IMR-90 (cell line): ENCODE data around the gene CERS1. TPM values are rescaled to one million over a fixed set of nuclear protein-coding genes. Genes with fewer than 3 reads are reported as not detected.

Experiments used
- ATAC-seq: fragments of 200-7000 bp; cut with Tn5 transposase; 2 replicates; pipeline ENCODE4 v1.9.1; 2020; ENCODE audit warnings: low read depth, mild to moderate bottlenecking, moderate library complexity
- BruUV-seq: library from RNA; stranded (reverse); fragments of 400-500 nt; replicated peaks from 2 replicates; lab custom pipeline; 2021; lab: Mats Ljungman, UMichigan
- CTCF ChIA-PET: fragments of 300-600 bp; formaldehyde crosslinking; extraction: SDS; loops from one replicate; lab custom pipeline; 2021; ENCODE audit warnings: antibody characterized with exemption; lab: Yijun Ruan, JAX
- POLR2A ChIA-PET: fragments of 300-600 bp; sonication (Branson Sonifier 250); formaldehyde crosslinking; loops from one replicate; lab custom pipeline; 2022; ENCODE audit warnings: antibody characterized with exemption; ENCODE audit not compliant: unreplicated experiment; lab: Charles Lee
- DNase-seq: peaks from one replicate; pipeline ENCODE4 v3.0.0; 2013
- H2AFZ ChIP-seq: replicated peaks from 2 replicates; pipeline ENCODE3; 2013; ENCODE audit warnings: low read length, mild to moderate bottlenecking; ENCODE audit not compliant: poor library complexity
- H2AK5ac ChIP-seq: 2 replicates; pipeline ENCODE4 v1.6.1; 2013; ENCODE audit warnings: low read depth, low read length, inconsistent platforms
- H2AK9ac ChIP-seq: replicated peaks from 2 replicates; pipeline ENCODE3; 2013; ENCODE audit warnings: mild to moderate bottlenecking, low read depth, low read length, moderate library complexity; ENCODE audit not compliant: poor library complexity
- H2BK120ac ChIP-seq: 2 replicates; pipeline ENCODE4 v1.6.1; 2013; ENCODE audit warnings: low read depth, low read length, inconsistent platforms
- H2BK15ac ChIP-seq: 3 replicates; pipeline ENCODE4 v1.6.1; 2013; ENCODE audit warnings: low read depth, low read length, inconsistent platforms
- H2BK20ac ChIP-seq: 2 replicates; pipeline ENCODE4 v1.6.1; 2013; ENCODE audit warnings: low read depth, mild to moderate bottlenecking, inconsistent platforms, low read length, moderate library complexity
- H2BK5ac ChIP-seq: 2 replicates; pipeline ENCODE4 v1.6.1; 2013; ENCODE audit warnings: mild to moderate bottlenecking, low read depth, low read length, inconsistent platforms; ENCODE audit not compliant: poor library complexity, severe bottlenecking
- H3K14ac ChIP-seq: replicated peaks from 2 replicates; pipeline ENCODE4 v1.6.1; 2013; ENCODE audit warnings: low read depth, low read length, inconsistent platforms
- H3K18ac ChIP-seq: 2 replicates; pipeline ENCODE4 v1.6.1; 2013; ENCODE audit warnings: low read depth, low read length, control low read depth
- H3K23ac ChIP-seq: 2 replicates; pipeline ENCODE4 v1.6.1; 2013; ENCODE audit warnings: low read depth, low read length, inconsistent platforms
- H3K27ac ChIP-seq: 2 replicates; pipeline ENCODE4 v1.5.1; 2013; ENCODE audit warnings: mild to moderate bottlenecking, control low read depth, low read length; ENCODE audit not compliant: insufficient read depth
- H3K27me3 ChIP-seq: 2 replicates; pipeline ENCODE4 v1.6.1; 2013; ENCODE audit warnings: low read length; ENCODE audit not compliant: control insufficient read depth, insufficient read depth
- H3K36me3 ChIP-seq: 2 replicates; pipeline ENCODE4 v1.6.1; 2013; ENCODE audit warnings: low read length, mixed read lengths; ENCODE audit not compliant: control insufficient read depth, insufficient read depth
- H3K4ac ChIP-seq: 2 replicates; pipeline ENCODE4 v1.6.1; 2013; ENCODE audit warnings: low read depth, low read length, inconsistent platforms
- H3K4me1 ChIP-seq: 2 replicates; pipeline ENCODE4 v1.6.1; 2013; ENCODE audit warnings: low read length, mixed read lengths; ENCODE audit not compliant: control insufficient read depth, insufficient read depth
- H3K4me2 ChIP-seq: 2 replicates; pipeline ENCODE4 v1.6.1; 2013; ENCODE audit warnings: low read depth, mild to moderate bottlenecking, control low read depth, low read length, moderate library complexity
- H3K4me3 ChIP-seq: 2 replicates; pipeline ENCODE4 v1.5.1; 2013; ENCODE audit warnings: low read depth, mild to moderate bottlenecking, control low read depth, low read length, moderate library complexity; ENCODE audit not compliant: insufficient read depth
- H3K56ac ChIP-seq: 2 replicates; pipeline ENCODE4 v1.6.1; 2013; ENCODE audit warnings: low read length, inconsistent platforms; ENCODE audit not compliant: insufficient read depth; ENCODE audit errors: extremely low read depth
- H3K79me1 ChIP-seq, 2 experiments: 2 replicates each; pipeline ENCODE4 v1.6.1; 2013; ENCODE audit warnings: low read length in 2 of 2, inconsistent platforms in 1 of 2, low read depth in 1 of 2
- H3K9ac ChIP-seq: 2 replicates; pipeline ENCODE4 v1.6.1; 2013; ENCODE audit warnings: low read depth, low read length, control low read depth
- H3K9me1 ChIP-seq: 2 replicates; pipeline ENCODE4 v1.6.1; 2013; ENCODE audit warnings: low read length, inconsistent platforms; ENCODE audit not compliant: insufficient read depth
- H3K9me3 ChIP-seq: 2 replicates; pipeline ENCODE4 v1.6.1; 2013; ENCODE audit warnings: low read length; ENCODE audit not compliant: control insufficient read depth, insufficient read depth
- H4K20me1 ChIP-seq: 2 replicates; pipeline ENCODE4 v1.6.1; 2013; ENCODE audit warnings: low read length, inconsistent platforms; ENCODE audit not compliant: insufficient read depth
- H4K5ac ChIP-seq: 2 replicates; pipeline ENCODE4 v1.6.1; 2013; ENCODE audit warnings: mild to moderate bottlenecking, low read depth, low read length, control low read depth
- H4K8ac ChIP-seq, 2 experiments: 2 replicates each; pipeline ENCODE4 v1.6.1; 2013; ENCODE audit warnings: low read depth in 2 of 2, low read length in 2 of 2, control low read depth in 1 of 2, inconsistent platforms in 1 of 2
- H4K91ac ChIP-seq: 2 replicates; pipeline ENCODE4 v1.6.1; 2013; ENCODE audit warnings: low read depth, low read length, inconsistent platforms; ENCODE audit not compliant: insufficient read depth
- CEBPB ChIP-seq: IDR thresholded peaks from 2 replicates; pipeline ENCODE4 v1.6.1; 2012; ENCODE audit warnings: low read depth, low read length, improper control_type of control experiment
- CHD1 ChIP-seq: IDR thresholded peaks from 2 replicates; pipeline ENCODE4 v1.6.1; 2012; ENCODE audit warnings: low read depth, low read length, improper control_type of control experiment
- CTCF ChIP-seq: conservative IDR thresholded peaks from 2 replicates; pipeline ENCODE4 v1.5.1; 2012; ENCODE audit warnings: mild to moderate bottlenecking, low read depth, low read length, improper control_type of control experiment
- ELK1 ChIP-seq: fragments of 150-350 bp; IDR thresholded peaks from 2 replicates; pipeline ENCODE4 v1.6.1; 2016; ENCODE audit warnings: low read depth, mild to moderate bottlenecking, low read length, moderate library complexity, borderline replicate concordance
- POLR2A ChIP-seq: IDR thresholded peaks from 2 replicates; pipeline ENCODE4 v1.6.1; 2012; ENCODE audit warnings: mild to moderate bottlenecking, low read depth, low read length
- RAD21 ChIP-seq: IDR thresholded peaks from 2 replicates; pipeline ENCODE4 v1.6.1; 2012; ENCODE audit warnings: low read length, improper control_type of control experiment
- RFX5 ChIP-seq: IDR thresholded peaks from 2 replicates; pipeline ENCODE4 v1.8.0; 2012; ENCODE audit warnings: low read depth, mild to moderate bottlenecking, low read length, moderate library complexity
- USF2 ChIP-seq: fragments of 150-350 bp; IDR thresholded peaks from 2 replicates; pipeline ENCODE4 v1.6.1; 2017; ENCODE audit warnings: mild to moderate bottlenecking, antibody characterized with exemption, low read length, low read depth
- WGBS, 2 experiments: methylation state at CpG; one replicate each; pipeline versions ENCODE4 v1.1.5 to v1.1.7; 2013; ENCODE audit warnings: missing lambda C conversion rate in 2 of 2; ENCODE audit not compliant: insufficient read length in 1 of 2; ENCODE audit errors: extremely low coverage in 2 of 2; 5-methylcytosine and 5-hydroxymethylcytosine counted together
- dilution Hi-C: fragments of 300-500 bp; cut with HindIII; formaldehyde crosslinking; loops from one replicate; pipeline ENCODE4 v1.14.3; 2018; ENCODE audit warnings: low sequenced_read_pairs; ENCODE audit not compliant: unreplicated experiment
- in situ Hi-C: fragments of 300-500 bp; cut with MboI; formaldehyde crosslinking; loops from 3 replicates; pipeline ENCODE4 v1.14.3; 2019; ENCODE audit warnings: low sequenced_read_pairs, inconsistent platforms, mixed read lengths
- intact Hi-C: fragments of 100-400 bp; cut with micrococcal nuclease; formaldehyde crosslinking; loops from 2 replicates; pipeline ENCODE4 v1.10.0; 2022
- polyA plus RNA-seq, 3 experiments: library from polyadenylated mRNA; depleted of rRNA; stranded (reverse); fragments of >200 nt; gene quantifications; 2 replicates each; pipeline ENCODE4 v1.2.3, GENCODE V29; 2012; ENCODE audit warnings: low replicate concordance in 1 of 3
- total RNA-seq: library from RNA; depleted of rRNA; stranded (reverse); fragments of >200 nt; gene quantifications from 2 replicates; pipeline ENCODE4 v1.2.3, GENCODE V29; 2012

CERS1 gene
- total and polyA plus RNA-seq, 2 of the 4 experiments (the other 2 are of a cell fraction): 0.90 to 4.3 TPM

GRCh38 chr19:18933297-18933696 is 37.3 kb upstream of the CERS1 start:
- H2AK9ac ChIP-seq: no peak overlapping the region
- peaks cover 4% of the 10 kb centered on the region; the same call in 1 of the 2 replicates for H3K9me1 ChIP-seq
- H2AFZ ChIP-seq: no peak overlapping the region
- H3K4ac ChIP-seq: no peak overlapping the region
- no peak overlapping the region for H3K4me2 ChIP-seq
- H2BK20ac ChIP-seq: no peak overlapping the region
- ChIA-PET CTCF (no interaction called here), POLR2A (no interaction called here)
- dilution Hi-C loops: no loop called here
- no peak overlapping the region for H3K4me3 ChIP-seq
- no peak overlapping the region for H4K8ac ChIP-seq
- no peak overlapping the region for H3K9ac ChIP-seq
- in situ Hi-C loops: no loop called here
- intact Hi-C loops: no loop called here
- no peak overlapping the region for H2BK120ac ChIP-seq
- peaks cover 25% of the 10 kb centered on the region for H4K20me1 ChIP-seq
- H3K23ac ChIP-seq: no peak overlapping the region
- WGBS, 2 experiments: 85% methylated on average over 4 of the region's 13 CpGs; no CpG with 5 or more reads in 1 of the 2 experiments
- no peak overlapping the region for H2BK5ac ChIP-seq
- H3K79me1 ChIP-seq: peaks cover 15 to 33% of the 10 kb centered on the region in 2 experiments
- no peak overlapping the region for H3K27ac ChIP-seq
- no peaks in the 10 kb centered on the region for H3K9me3 ChIP-seq
- H4K91ac ChIP-seq: no peak overlapping the region
- H2AK5ac ChIP-seq: no peak overlapping the region
- no peak overlapping the region for H2BK15ac ChIP-seq
- no peaks in the 10 kb centered on the region for H3K27me3 ChIP-seq
- H3K36me3 ChIP-seq: peaks cover 59% of the 10 kb centered on the region
- no peak for ATAC-seq
- TF ChIP-seq POLR2A: no peak
- no peak for TF ChIP-seq CTCF
- TF ChIP-seq ELK1: no peak
- TF ChIP-seq CEBPB: no peak
- no peak for TF ChIP-seq USF2
- TF ChIP-seq RFX5: no peak
- TF ChIP-seq CHD1: no peak
- TF ChIP-seq RAD21: no peak
- no peak overlapping the region for H4K5ac ChIP-seq
- H3K4me1 ChIP-seq: no peaks in the 10 kb centered on the region
- H3K14ac ChIP-seq: no peak overlapping the region
- no peak for DNase-seq
- no peak overlapping the region for H3K56ac ChIP-seq
- no peak overlapping the region for H3K18ac ChIP-seq
- BruUV-seq: no TSS peak
